Epithelial cell of proximal tubule (primary cell): ENCODE results near the gene TMPRSS3. TPM values are rescaled to one million over a fixed set of nuclear protein-coding genes. Genes with fewer than 3 reads are reported as not detected.

Source experiments
- DNase-seq: peaks from one replicate; pipeline ENCODE4 v3.0.0-alpha.2; 2011; ENCODE audit warnings: low read depth
- H3K4me3 ChIP-seq: 2 replicates; pipeline ENCODE4 v1.5.1; 2011; ENCODE audit warnings: low read depth, mild to moderate bottlenecking, low read length
- total RNA-seq: library from RNA; depleted of rRNA; stranded (reverse); fragments of >200 nt; gene quantifications from 2 replicates; pipeline ENCODE4 v1.2.3, GENCODE V29; 2015
- TF ChIP-seq, protein P1 (sequence below): conservative IDR thresholded peaks from 2 replicates; pipeline ENCODE4 v1.5.1; 2012; ENCODE audit warnings: low read depth, mild to moderate bottlenecking, low read length

Gene TMPRSS3
- total RNA-seq, 1 donor from 2014 or later: 2.0 TPM

- TF ChIP-seq, protein P1, sequence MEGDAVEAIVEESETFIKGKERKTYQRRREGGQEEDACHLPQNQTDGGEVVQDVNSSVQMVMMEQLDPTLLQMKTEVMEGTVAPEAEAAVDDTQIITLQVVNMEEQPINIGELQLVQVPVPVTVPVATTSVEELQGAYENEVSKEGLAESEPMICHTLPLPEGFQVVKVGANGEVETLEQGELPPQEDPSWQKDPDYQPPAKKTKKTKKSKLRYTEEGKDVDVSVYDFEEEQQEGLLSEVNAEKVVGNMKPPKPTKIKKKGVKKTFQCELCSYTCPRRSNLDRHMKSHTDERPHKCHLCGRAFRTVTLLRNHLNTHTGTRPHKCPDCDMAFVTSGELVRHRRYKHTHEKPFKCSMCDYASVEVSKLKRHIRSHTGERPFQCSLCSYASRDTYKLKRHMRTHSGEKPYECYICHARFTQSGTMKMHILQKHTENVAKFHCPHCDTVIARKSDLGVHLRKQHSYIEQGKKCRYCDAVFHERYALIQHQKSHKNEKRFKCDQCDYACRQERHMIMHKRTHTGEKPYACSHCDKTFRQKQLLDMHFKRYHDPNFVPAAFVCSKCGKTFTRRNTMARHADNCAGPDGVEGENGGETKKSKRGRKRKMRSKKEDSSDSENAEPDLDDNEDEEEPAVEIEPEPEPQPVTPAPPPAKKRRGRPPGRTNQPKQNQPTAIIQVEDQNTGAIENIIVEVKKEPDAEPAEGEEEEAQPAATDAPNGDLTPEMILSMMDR: no peak
- DNase-seq: no peak
- H3K4me3 ChIP-seq: no peak overlapping the region
These were observed 39.5 kb upstream of the TMPRSS3 start for GRCh38 chr21:42435401-42435800.

GRCh38 chr21:42434884-42435283, 39.0 kb upstream of the TMPRSS3 start:
- TF ChIP-seq, protein P1: no peak
- no peak overlapping the region for H3K4me3 ChIP-seq
- DNase-seq: no peak

- TF ChIP-seq, protein P1: no peak
- DNase-seq: no peak
- no peak overlapping the region for H3K4me3 ChIP-seq
These were observed 38.2 kb upstream of the TMPRSS3 start for GRCh38 chr21:42433946-42434551.

- no peak overlapping the region for H3K4me3 ChIP-seq
- DNase-seq: no peak
- TF ChIP-seq, protein P1: no peak
These were observed 36.8 kb upstream of the TMPRSS3 start for GRCh38 chr21:42432695-42433094.

DNA sequence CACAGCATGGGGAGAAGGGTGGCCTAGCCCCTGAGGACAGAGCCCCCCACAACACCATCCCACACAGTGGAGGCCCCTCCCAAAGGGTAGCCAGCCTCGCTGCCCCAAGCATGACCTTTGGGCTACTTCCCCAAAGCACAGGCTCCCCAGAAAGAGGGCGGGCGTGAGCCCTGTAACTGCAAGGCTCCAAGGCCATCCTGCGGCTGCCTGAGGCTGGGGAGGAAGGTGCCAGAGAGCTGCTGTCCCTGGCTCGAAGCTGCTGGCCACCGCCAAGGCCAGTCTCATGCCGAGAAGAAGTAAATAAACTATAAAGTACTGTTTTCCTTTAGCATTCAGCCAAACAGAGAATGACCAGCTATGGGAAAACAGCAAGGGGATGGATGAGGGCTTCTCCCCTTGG, 35.3 kb upstream of the TMPRSS3 start:
- H3K4me3 ChIP-seq: no peak overlapping the region
- TF ChIP-seq, protein P1: no peak
- no peak for DNase-seq

GRCh38 chr21:42430521-42430920, 34.7 kb upstream of the TMPRSS3 start:
- no peak overlapping the region for H3K4me3 ChIP-seq
- DNase-seq: no peak
- TF ChIP-seq, protein P1: no peak

DNA sequence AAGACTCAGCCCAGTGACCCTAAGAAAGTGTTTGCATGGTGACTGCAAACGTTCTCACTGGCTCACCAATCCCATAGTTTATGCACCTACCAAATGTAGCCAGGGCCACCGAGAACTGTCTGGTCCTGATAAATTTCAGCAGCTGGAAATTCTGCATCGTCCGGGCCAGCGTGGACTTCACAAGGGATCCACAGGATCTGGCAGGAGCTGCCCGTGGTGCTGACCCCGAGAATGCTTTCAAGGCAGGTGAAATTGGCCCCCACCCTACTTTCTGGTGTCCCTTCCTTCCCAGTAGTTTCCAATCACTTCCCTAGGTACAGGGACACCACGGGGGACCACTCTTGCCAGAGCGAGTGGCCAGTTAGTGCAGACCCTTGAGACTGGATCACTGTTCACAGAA, 34.0 kb upstream of the TMPRSS3 start:
- TF ChIP-seq, protein P1: no peak
- DNase-seq: no peak
- no peak overlapping the region for H3K4me3 ChIP-seq
